ENCODE measurements around the gene ATP10B.

ATP10B gene

GRCh38 chr5:160565376-160565775, 286.6 kb downstream of the ATP10B start:
- DNase-seq (ENCODE audit: insufficient read length, low spot score) (no peak), FAIRE-seq (no peak)

GRCh38 chr5:160556846-160557245, 295.2 kb downstream of the ATP10B start:
- no peak for DNase-seq (ENCODE audit: insufficient read length, low spot score)
- no peak for FAIRE-seq

- DNase-seq (ENCODE audit: insufficient read length, low spot score): no peak
- no peak for FAIRE-seq
Measured at GRCh38 chr5:160555971-160556631, 295.9 kb downstream of the ATP10B start.

GRCh38 chr5:160555581-160555970, 296.4 kb downstream of the ATP10B start:
- DNase-seq (ENCODE audit: insufficient read length, low spot score) (no peak), FAIRE-seq (peak; percentile 60)

- FAIRE-seq: no peak
- no peak for DNase-seq (ENCODE audit: insufficient read length, low spot score)
Measured at GRCh38 chr5:160550075-160550474, 301.9 kb downstream of the ATP10B start.

GRCh38 chr5:160548949-160549645, 302.9 kb downstream of the ATP10B start:
- FAIRE-seq (no peak), DNase-seq (ENCODE audit: insufficient read length, low spot score) (no peak)

GRCh38 chr5:160547872-160548271, 304.1 kb downstream of the ATP10B start:
- no peak for FAIRE-seq
- no peak for DNase-seq (ENCODE audit: insufficient read length, low spot score)

- FAIRE-seq: no peak
- no peak for DNase-seq (ENCODE audit: insufficient read length, low spot score)
Measured at GRCh38 chr5:160547061-160547460, 304.9 kb downstream of the ATP10B start.

- FAIRE-seq (no peak), DNase-seq (ENCODE audit: insufficient read length, low spot score) (no peak)
Measured at GRCh38 chr5:160545832-160546231, 306.2 kb downstream of the ATP10B start.

GRCh38 chr5:160543395-160543794, 308.6 kb downstream of the ATP10B start:
- FAIRE-seq: no peak
- DNase-seq (ENCODE audit: insufficient read length, low spot score): no peak

- DNase-seq (ENCODE audit: insufficient read length, low spot score): no peak
Measured at GRCh38 chr5:160542840-160543239, 309.2 kb downstream of the ATP10B start.

GRCh38 chr5:160542281-160542680, 309.7 kb downstream of the ATP10B start:
- FAIRE-seq: no peak

More at GRCh38 chr5:160542840-160543239, 309.2 kb downstream of the ATP10B start:
- no peak for FAIRE-seq

GRCh38 chr5:160539431-160539830, 312.6 kb downstream of the ATP10B start:
- no peak for FAIRE-seq

More at GRCh38 chr5:160542281-160542680, 309.7 kb downstream of the ATP10B start:
- no peak for DNase-seq (ENCODE audit: insufficient read length, low spot score)

GRCh38 chr5:160537940-160538339, 314.1 kb downstream of the ATP10B start:
- no peak for FAIRE-seq

More at GRCh38 chr5:160539431-160539830, 312.6 kb downstream of the ATP10B start:
- DNase-seq (ENCODE audit: insufficient read length, low spot score): no peak

GRCh38 chr5:160537116-160537515, 314.9 kb downstream of the ATP10B start:
- DNase-seq (ENCODE audit: insufficient read length, low spot score): no peak
- no peak for FAIRE-seq

More at GRCh38 chr5:160537940-160538339, 314.1 kb downstream of the ATP10B start:
- no peak for DNase-seq (ENCODE audit: insufficient read length, low spot score)

GRCh38 chr5:160534914-160535313, 317.1 kb downstream of the ATP10B start:
- FAIRE-seq: no peak
- no peak for DNase-seq (ENCODE audit: insufficient read length, low spot score)

GRCh38 chr5:160534125-160534524, 317.9 kb downstream of the ATP10B start:
- no peak for FAIRE-seq

GRCh38 chr5:160525471-160526261, 326.3 kb downstream of the ATP10B start:
- DNase-seq (ENCODE audit: insufficient read length, low spot score): no peak
- FAIRE-seq: no peak

More at GRCh38 chr5:160534125-160534524, 317.9 kb downstream of the ATP10B start:
- DNase-seq (ENCODE audit: insufficient read length, low spot score): no peak

GRCh38 chr5:160524827-160525226, 327.2 kb downstream of the ATP10B start:
- FAIRE-seq: no peak
- no peak for DNase-seq (ENCODE audit: insufficient read length, low spot score)

GRCh38 chr5:160523502-160524163, 328.4 kb downstream of the ATP10B start:
- no peak for DNase-seq (ENCODE audit: insufficient read length, low spot score)
- no peak for FAIRE-seq

- DNase-seq (ENCODE audit: insufficient read length, low spot score): no peak
- no peak for FAIRE-seq
Measured at GRCh38 chr5:160521392-160521663, 330.7 kb downstream of the ATP10B start.

Data from GM19239 (cell line).